ENCODE data around the gene TOGARAM1.

TOGARAM1 gene

DNA sequence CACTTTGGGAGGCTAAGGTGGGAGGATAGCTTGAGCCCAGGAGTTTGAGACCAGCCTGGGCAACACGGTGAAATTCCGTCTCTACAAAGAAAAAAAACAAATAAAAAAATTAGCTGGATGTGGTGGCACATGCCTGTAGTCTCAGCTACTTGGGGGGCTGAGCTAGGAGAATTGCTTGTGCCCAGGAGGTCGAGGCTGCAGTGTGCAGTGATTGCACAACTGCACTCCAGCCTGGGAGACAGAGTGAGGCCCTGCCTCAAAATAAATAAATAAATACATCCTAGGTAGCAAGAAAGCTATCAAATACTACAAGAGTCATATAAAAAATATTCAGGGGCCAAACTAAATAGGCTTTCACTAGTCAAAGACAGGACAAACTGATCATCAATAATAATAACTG, 6.5 kb upstream of the TOGARAM1 start:
- H3K36me3 ChIP-seq (ENCODE audit: insufficient read depth, low read length): no peaks in the 10 kb centered on the region
- no peaks in the 10 kb centered on the region for H3K9me3 ChIP-seq (ENCODE audit: control insufficient read depth, insufficient read depth, low read length)
- no peaks in the 10 kb centered on the region for H3K4me1 ChIP-seq (ENCODE audit: insufficient read depth, low read length)
- H3K9ac ChIP-seq (ENCODE audit: low read depth, low read length): no peak overlapping the region

DNA sequence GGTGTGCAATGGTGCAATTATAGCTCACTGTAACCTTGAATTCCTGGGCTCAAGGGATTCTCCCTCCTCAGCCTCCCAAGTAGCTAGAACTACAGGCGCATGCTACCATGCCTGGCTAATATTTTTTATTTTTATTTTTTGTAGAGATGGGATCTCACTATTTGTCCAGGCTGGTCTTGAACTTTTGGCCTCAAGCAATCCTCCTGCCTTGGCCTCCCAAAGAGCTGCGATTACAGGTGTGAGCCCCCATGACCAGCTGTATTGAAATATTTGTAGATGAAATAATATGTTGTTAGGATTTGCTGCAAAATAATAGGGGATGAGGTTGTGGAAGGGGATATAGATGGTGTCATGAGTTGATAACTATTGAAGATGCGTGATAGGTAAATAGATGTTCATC, 5.1 kb upstream of the TOGARAM1 start:
- no peaks in the 10 kb centered on the region for H3K4me1 ChIP-seq (ENCODE audit: insufficient read depth, low read length)
- no peak overlapping the region for H3K9ac ChIP-seq (ENCODE audit: low read depth, low read length)
- no peaks in the 10 kb centered on the region for H3K36me3 ChIP-seq (ENCODE audit: insufficient read depth, low read length)
- no peaks in the 10 kb centered on the region for H3K9me3 ChIP-seq (ENCODE audit: control insufficient read depth, insufficient read depth, low read length)

DNA sequence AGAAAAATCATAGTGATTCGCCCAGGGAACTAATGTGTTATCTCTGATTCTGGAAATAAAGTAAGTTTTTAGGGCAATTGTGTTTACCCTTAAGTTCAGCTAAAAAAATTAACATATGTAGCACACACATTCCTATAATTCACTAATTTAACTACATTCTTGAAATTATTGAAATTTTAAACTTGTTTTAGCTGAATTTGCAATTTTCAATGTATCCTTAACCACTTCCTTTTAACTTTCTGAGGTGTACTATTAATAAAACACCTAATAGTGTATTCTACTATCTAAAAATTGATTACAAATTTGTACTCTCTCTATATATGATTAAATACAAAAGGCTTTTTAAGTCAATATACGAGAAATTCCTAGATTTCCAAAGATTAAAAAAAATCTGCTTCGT, 2.5 kb upstream of the TOGARAM1 start:
- Histone ChIP-seq H3K9ac (ENCODE audit: low read depth, low read length) (no peak overlapping the region), H3K36me3 (ENCODE audit: insufficient read depth, low read length) (no peaks in the 10 kb centered on the region), H3K9me3 (ENCODE audit: control insufficient read depth, insufficient read depth, low read length) (no peaks in the 10 kb centered on the region), H3K4me1 (ENCODE audit: insufficient read depth, low read length) (no peaks in the 10 kb centered on the region)

DNA sequence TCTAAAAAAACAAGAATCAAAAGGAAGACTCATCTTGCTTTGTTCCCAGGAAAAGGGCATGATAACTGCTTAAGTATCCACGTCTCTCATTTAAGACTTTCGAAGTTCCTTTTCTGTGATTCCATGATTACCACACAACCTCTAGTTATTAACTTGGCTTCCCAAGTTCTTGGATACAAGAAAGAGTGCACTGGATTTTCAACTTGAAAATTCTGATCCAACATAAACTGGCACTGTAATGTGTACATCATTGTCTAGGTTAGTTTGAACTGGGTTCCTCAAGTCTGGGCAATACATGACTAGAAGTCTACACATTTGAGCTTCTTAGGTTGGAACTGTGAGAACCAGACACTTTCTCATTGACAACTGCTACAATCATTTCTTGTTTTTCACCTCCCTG, 1.8 kb upstream of the TOGARAM1 start:
- no peaks in the 10 kb centered on the region for H3K4me1 ChIP-seq (ENCODE audit: insufficient read depth, low read length)
- peak overlapping the region; percentile 65; the same call in 1 of the 2 replicates for H3K9ac ChIP-seq (ENCODE audit: low read depth, low read length)
- no peaks in the 10 kb centered on the region for H3K36me3 ChIP-seq (ENCODE audit: insufficient read depth, low read length)
- H3K9me3 ChIP-seq (ENCODE audit: control insufficient read depth, insufficient read depth, low read length): no peaks in the 10 kb centered on the region

DNA sequence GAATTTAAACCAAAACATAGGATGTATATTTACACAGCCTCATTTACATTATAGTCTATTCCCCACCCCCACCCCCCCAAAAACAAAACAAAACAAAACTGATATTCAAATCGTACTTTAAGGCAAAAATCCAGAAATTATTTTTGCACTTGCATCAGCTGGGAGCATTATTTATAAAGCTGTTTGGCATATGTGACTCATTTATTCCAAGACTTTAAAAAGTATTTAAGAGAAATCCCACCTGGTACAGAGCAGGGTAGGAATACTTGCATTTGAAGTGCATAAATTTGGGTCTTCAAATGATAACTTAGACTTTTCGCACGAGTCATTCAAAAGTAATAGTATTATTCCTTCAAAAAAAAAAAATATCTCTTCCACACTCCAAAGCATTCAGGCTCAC, 1.3 kb upstream of the TOGARAM1 start:
- no peaks in the 10 kb centered on the region for H3K36me3 ChIP-seq (ENCODE audit: insufficient read depth, low read length)
- H3K9ac ChIP-seq (ENCODE audit: low read depth, low read length): peak overlapping the region; percentile 65
- H3K9me3 ChIP-seq (ENCODE audit: control insufficient read depth, insufficient read depth, low read length): no peaks in the 10 kb centered on the region
- H3K4me1 ChIP-seq (ENCODE audit: insufficient read depth, low read length): no peaks in the 10 kb centered on the region

DNA sequence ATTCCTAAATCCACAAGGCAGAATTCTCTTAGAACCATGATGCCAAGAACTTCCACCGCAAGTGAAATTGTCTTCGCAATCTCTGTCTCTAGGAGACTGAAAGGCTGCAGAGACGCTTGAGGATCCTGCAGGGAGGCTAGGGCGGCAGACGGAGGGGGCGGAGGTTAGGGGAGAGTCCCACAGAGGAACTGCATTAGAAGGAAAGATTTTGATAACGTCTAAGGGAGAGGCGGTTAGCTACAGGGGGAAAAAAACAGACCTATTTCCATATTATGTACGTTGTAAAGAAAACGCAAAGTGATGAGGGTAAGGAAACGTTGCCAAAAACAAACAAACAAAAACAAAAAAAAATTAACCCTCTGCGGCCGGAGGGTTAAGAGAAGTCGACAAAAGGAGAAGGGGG, 838 bp upstream of the TOGARAM1 start:
- H3K9me3 ChIP-seq (ENCODE audit: control insufficient read depth, insufficient read depth, low read length): no peaks in the 10 kb centered on the region
- H3K4me1 ChIP-seq (ENCODE audit: insufficient read depth, low read length): no peaks in the 10 kb centered on the region
- H3K9ac ChIP-seq (ENCODE audit: low read depth, low read length): peak overlapping the region; percentile 65
- no peaks in the 10 kb centered on the region for H3K36me3 ChIP-seq (ENCODE audit: insufficient read depth, low read length)

DNA sequence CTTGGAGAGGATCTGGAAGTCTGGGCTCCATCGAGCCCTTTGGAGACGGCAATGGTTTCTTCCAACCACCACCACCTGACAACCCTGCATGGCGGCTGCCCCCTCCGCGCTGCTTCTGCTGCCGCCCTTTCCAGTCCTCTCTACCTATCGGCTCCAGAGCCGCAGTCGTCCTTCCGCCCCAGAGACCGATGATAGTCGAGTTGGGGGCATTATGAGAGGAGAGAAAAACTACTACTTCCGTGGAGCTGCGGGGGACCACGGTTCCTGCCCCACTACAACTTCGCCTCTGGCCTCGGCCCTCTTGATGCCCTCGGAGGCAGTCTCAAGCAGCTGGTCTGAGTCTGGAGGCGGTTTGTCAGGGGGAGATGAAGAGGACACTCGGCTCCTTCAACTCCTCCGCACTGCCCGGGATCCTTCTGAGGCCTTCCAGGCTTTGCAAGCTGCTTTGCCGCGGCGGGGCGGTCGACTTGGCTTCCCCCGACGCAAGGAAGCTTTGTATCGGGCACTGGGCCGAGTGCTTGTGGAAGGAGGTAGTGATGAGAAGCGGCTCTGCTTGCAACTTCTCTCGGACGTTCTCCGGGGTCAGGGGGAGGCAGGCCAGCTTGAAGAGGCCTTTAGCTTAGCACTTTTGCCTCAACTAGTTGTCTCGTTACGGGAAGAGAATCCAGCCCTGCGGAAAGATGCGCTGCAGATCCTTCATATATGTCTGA, 499 bp downstream of the TOGARAM1 start:
- Histone ChIP-seq H3K9ac (ENCODE audit: low read depth, low read length) (peak overlapping the region; percentile 65), H3K36me3 (ENCODE audit: insufficient read depth, low read length) (no peaks in the 10 kb centered on the region), H3K9me3 (ENCODE audit: control insufficient read depth, insufficient read depth, low read length) (no peaks in the 10 kb centered on the region), H3K4me1 (ENCODE audit: insufficient read depth, low read length) (peaks cover 4% of the 10 kb centered on the region; the same call in 1 of the 2 replicates)

DNA sequence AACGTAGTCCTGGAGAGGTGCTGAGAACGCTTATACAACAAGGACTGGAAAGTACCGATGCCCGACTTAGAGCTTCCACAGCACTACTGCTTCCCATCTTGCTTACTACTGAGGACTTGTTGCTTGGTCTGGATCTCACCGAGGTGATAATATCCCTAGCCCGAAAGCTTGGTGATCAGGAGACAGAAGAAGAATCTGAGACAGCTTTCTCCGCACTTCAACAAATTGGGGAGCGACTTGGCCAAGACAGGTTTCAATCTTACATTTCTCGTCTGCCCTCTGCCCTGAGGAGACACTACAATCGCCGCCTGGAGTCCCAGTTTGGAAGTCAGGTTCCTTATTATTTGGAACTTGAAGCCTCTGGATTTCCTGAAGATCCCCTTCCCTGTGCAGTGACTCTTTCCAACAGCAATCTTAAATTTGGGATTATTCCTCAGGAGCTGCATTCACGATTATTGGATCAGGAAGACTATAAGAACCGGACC, 1.1 kb downstream of the TOGARAM1 start:
- Histone ChIP-seq H3K4me1 (ENCODE audit: insufficient read depth, low read length) (peaks cover 5% of the 10 kb centered on the region; the same call in 1 of the 2 replicates), H3K36me3 (ENCODE audit: insufficient read depth, low read length) (no peaks in the 10 kb centered on the region), H3K9me3 (ENCODE audit: control insufficient read depth, insufficient read depth, low read length) (no peaks in the 10 kb centered on the region), H3K9ac (ENCODE audit: low read depth, low read length) (peak overlapping the region; percentile 65)

DNA sequence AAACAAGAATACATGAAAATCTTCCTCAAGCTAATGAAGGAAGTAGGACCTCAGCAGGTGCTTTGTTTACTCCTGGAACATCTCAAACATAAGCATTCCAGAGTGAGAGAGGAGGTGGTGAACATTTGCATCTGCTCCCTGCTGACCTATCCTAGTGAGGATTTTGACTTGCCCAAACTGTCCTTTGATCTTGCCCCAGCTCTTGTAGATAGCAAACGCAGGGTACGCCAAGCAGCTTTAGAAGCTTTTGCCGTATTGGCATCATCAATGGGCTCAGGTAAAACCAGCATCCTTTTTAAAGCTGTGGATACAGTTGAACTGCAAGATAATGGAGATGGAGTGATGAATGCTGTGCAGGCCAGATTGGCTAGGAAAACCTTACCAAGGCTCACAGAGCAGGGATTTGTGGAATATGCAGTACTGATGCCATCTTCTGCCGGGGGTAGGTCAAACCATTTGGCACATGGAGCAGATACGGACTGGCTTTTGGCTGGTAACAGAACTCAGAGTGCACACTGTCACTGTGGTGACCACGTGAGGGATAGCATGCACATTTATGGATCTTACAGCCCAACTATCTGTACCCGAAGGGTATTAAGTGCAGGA, 1.9 kb downstream of the TOGARAM1 start:
- H3K9ac ChIP-seq (ENCODE audit: low read depth, low read length): peak overlapping the region; percentile 65; the same call in 1 of the 2 replicates
- H3K36me3 ChIP-seq (ENCODE audit: insufficient read depth, low read length): no peaks in the 10 kb centered on the region
- peaks cover 5% of the 10 kb centered on the region; the same call in 1 of the 2 replicates for H3K4me1 ChIP-seq (ENCODE audit: insufficient read depth, low read length)
- H3K9me3 ChIP-seq (ENCODE audit: control insufficient read depth, insufficient read depth, low read length): no peaks in the 10 kb centered on the region

DNA sequence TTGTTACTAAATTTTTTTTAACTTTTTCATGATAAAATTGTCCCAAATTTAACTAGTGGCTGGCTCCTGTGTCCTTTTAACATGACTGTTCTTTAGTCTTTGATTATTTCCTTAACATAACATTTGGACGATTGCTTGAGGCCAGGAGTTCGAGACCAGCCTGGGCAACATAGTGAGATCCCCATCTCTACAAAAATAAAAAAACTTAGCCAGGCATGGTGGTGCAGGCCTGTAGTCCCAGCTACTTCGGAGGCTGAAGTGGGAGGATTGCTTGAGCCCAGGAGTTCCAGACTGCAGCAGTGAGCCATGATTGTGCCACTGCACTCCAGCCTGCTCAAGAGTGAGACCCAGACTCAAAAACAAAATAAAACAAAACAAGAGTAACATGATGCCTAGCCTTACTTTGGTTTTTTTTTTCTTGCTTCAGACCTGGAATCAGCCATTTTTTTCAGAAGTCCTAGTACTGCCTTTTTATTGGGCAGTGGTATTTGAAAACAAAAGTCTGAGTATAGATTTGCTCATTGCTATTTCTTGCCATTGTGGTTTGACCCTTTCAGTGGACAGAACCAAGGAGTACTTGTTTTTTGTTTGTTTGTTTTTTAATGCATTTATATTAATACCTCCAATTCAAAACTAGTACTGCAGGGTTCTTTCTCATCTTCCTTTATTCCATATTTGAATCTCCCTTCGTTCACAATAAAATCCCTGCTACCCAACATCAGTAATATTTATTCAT, 4.8 kb downstream of the TOGARAM1 start:
- Histone ChIP-seq H3K4me1 (ENCODE audit: insufficient read depth, low read length) (peaks cover 5% of the 10 kb centered on the region; the same call in 1 of the 2 replicates), H3K9me3 (ENCODE audit: control insufficient read depth, insufficient read depth, low read length) (no peaks in the 10 kb centered on the region), H3K36me3 (ENCODE audit: insufficient read depth, low read length) (no peaks in the 10 kb centered on the region), H3K9ac (ENCODE audit: low read depth, low read length) (peak overlapping the region; percentile 16; the same call in 1 of the 2 replicates)

DNA sequence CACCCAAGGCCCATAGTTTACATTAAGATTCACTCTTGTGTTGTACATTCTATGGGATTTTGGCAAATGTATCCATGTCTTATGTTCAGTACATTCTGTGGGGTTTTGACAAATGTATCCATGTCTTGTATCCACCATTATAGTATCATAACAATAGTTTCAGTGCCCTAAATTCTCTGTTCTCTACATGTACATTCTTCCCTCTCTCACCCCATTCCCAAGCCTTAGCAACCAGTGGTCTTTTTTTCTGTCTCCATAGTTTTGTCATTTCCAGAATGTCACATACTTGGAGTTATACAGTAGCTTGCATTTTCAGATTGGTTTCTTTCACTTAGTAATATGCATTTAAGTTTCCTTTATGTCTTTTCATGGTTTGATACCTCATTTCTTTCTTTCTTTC, 6.7 kb downstream of the TOGARAM1 start:
- Histone ChIP-seq H3K36me3 (ENCODE audit: insufficient read depth, low read length) (no peaks in the 10 kb centered on the region), H3K4me1 (ENCODE audit: insufficient read depth, low read length) (peaks cover 5% of the 10 kb centered on the region; the same call in 1 of the 2 replicates), H3K9me3 (ENCODE audit: control insufficient read depth, insufficient read depth, low read length) (no peaks in the 10 kb centered on the region), H3K9ac (ENCODE audit: low read depth, low read length) (no peak overlapping the region)

DNA sequence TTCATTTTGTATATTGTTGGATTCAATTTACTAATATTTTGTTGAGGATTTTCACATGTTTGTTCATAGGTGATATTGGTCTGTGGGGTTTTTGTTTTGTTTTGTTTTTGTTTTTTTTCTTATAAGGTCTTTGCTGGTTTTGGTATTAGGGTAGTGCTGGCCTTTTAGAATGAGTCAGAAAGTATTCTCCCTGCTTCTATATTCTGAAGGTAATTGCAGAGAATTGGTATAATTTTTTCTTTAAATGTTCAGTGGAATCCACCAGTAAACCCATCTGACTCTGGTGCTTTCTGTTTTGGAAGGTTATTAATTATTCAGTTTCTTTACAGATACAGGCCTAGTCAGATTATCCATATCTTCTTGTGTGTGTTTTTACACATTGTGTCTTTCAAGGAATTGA, 8.9 kb downstream of the TOGARAM1 start:
- Histone ChIP-seq H3K36me3 (ENCODE audit: insufficient read depth, low read length) (no peaks in the 10 kb centered on the region), H3K9me3 (ENCODE audit: control insufficient read depth, insufficient read depth, low read length) (no peaks in the 10 kb centered on the region), H3K9ac (ENCODE audit: low read depth, low read length) (no peak overlapping the region), H3K4me1 (ENCODE audit: insufficient read depth, low read length) (peaks cover 5% of the 10 kb centered on the region; the same call in 1 of the 2 replicates)

DNA sequence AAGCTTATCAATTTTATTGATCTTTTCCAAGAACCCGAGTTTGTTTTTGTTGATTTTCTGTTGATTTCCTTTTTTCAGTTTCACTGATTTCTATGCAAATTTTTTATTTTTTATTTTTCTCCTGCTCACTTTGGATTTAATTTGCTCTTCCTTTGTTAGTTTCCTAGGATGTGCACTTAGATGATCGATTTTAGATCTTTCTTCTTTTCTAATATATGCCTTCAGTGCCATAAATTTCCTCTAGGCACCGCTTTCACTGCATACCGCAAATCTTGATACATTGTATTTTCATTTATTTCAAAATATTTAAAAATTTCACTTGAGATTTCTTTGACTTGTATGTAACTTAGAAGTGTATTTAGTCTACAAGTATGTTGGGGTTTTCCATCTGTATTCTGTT, 9.5 kb downstream of the TOGARAM1 start:
- Histone ChIP-seq H3K9me3 (ENCODE audit: control insufficient read depth, insufficient read depth, low read length) (no peaks in the 10 kb centered on the region), H3K36me3 (ENCODE audit: insufficient read depth, low read length) (no peaks in the 10 kb centered on the region), H3K4me1 (ENCODE audit: insufficient read depth, low read length) (peaks cover 5% of the 10 kb centered on the region; the same call in 1 of the 2 replicates), H3K9ac (ENCODE audit: low read depth, low read length) (no peak overlapping the region)

DNA sequence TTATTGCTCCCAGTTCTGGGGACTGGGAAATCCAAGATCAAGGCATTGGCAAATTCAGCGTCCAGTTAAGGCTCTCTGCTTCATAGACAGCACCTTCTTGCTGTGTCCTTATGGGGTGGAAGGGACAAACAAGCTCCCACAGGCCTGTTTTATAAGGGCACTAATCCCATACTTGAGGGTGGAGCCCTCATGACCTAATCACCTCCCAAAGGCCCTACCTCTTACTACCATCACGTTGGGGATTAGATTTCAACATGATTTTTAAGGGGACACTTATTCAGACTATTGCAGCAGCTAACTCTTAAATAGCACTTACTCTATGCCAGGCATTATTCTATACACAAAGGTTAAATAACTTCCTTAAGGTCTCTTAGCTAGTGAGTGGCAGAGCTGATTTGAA, 17.3 kb downstream of the TOGARAM1 start:
- Histone ChIP-seq H3K4me1 (ENCODE audit: insufficient read depth, low read length) (no peaks in the 10 kb centered on the region), H3K9me3 (ENCODE audit: control insufficient read depth, insufficient read depth, low read length) (no peaks in the 10 kb centered on the region), H3K9ac (ENCODE audit: low read depth, low read length) (no peak overlapping the region), H3K36me3 (ENCODE audit: insufficient read depth, low read length) (no peaks in the 10 kb centered on the region)
